ENCODE data around the gene ENOPH1. TPM values are rescaled to one million over a fixed set of nuclear protein-coding genes. Genes with fewer than 3 reads are reported as not detected.

ENOPH1 gene
- polyA plus RNA-seq, 1 donor from 2014 or later, result 159 TPM

DNA sequence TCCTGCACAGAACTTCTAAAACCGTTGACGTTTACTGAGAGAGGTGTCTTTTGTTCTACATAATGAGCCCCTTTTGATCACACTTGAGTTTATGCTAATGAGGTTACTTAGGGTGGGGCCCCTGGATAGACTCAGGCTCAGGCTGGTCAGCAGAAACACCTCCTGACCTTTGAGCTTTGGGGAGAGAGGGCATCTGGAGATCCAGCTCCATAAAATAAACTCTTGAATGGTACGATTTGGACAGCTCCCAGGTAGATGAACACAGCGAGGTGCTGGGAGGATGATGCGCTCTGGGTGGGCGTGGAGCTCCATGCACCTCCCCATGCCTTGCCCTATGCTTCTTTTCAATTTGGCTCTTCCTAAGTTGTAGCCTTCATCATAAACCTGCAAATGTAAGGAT, 52.0 kb downstream of the ENOPH1 start:
- no peak for TF ChIP-seq TAF1 (IDR thresholded peaks at IDR 0.05; ENCODE audit: low read depth)
- no peak for TF ChIP-seq SMC3 (conservative IDR thresholded peaks at IDR 0.05; ENCODE audit: poor library complexity)
- TF ChIP-seq, protein P1, sequence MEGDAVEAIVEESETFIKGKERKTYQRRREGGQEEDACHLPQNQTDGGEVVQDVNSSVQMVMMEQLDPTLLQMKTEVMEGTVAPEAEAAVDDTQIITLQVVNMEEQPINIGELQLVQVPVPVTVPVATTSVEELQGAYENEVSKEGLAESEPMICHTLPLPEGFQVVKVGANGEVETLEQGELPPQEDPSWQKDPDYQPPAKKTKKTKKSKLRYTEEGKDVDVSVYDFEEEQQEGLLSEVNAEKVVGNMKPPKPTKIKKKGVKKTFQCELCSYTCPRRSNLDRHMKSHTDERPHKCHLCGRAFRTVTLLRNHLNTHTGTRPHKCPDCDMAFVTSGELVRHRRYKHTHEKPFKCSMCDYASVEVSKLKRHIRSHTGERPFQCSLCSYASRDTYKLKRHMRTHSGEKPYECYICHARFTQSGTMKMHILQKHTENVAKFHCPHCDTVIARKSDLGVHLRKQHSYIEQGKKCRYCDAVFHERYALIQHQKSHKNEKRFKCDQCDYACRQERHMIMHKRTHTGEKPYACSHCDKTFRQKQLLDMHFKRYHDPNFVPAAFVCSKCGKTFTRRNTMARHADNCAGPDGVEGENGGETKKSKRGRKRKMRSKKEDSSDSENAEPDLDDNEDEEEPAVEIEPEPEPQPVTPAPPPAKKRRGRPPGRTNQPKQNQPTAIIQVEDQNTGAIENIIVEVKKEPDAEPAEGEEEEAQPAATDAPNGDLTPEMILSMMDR (IDR thresholded peaks at IDR 0.05; ENCODE audit: poor library complexity, severe bottlenecking), result no peak
- Histone ChIP-seq H3K9ac (ENCODE audit: low read length) (no peak overlapping the region), H3K9me2 (ENCODE audit: insufficient read depth, low read length) (no peaks in the 10 kb centered on the region), H3K27ac (ENCODE audit: low read length) (no peak overlapping the region), H4K20me1 (ENCODE audit: insufficient read depth) (no peaks in the 10 kb centered on the region), H2AFZ (ENCODE audit: low read depth, low read length) (no peak overlapping the region), H3K79me2 (replicated peaks; ENCODE audit: insufficient read depth, low read length) (no peaks in the 10 kb centered on the region), H3K27me3 (ENCODE audit: insufficient read depth, low read depth, low read length) (no peaks in the 10 kb centered on the region), H3K9me3 (ENCODE audit: low read length) (no peaks in the 10 kb centered on the region), H3F3A (ENCODE audit: insufficient read depth, low read length, poor library complexity, severe bottlenecking) (no peaks in the 10 kb centered on the region), H3K36me3 (ENCODE audit: insufficient read depth, low read length) (no peaks in the 10 kb centered on the region), H3K4me3 (ENCODE audit: low read length) (no peak overlapping the region), H3K4me2 (ENCODE audit: low read length) (no peak overlapping the region)

DNA sequence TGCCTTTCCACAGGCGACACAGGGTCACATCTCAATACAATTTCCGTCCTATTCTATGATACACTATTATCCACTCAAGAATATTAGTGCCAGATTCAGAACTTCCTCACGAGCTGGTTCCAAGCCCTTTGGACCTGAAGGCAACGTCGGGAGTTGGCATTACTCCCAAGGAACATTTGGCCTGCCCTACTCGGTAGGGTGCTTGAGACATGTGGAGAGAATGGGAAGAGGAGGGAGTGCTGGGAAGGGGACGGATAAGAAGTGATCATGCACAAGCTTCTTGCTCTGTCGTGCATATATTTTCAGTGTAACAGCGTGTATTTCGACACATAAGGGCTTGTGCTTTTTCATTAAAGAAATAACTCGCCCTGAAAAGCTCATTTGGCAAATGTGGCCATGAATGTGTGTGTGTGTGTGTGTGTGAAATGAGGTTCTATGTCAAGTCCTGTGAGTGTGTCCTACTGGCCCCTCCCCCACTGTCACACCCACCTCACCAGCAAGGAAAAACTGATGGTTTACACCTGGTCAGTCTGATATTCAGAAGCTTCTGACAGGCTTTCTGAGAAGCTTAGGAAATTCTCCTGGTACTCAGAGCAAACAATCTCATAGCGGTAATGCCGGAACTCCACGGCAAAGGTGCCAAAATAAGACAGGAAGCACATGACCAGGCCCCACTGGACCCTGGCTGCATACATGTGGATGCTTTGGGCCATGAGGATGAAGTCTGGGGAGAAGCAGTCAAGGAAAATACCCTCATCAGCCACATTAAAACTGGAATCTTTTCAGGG, 54.8 kb downstream of the ENOPH1 start:
- H3F3A ChIP-seq (ENCODE audit: insufficient read depth, low read length, poor library complexity, severe bottlenecking), result no peaks in the 10 kb centered on the region
- no peaks in the 10 kb centered on the region for H3K27me3 ChIP-seq (ENCODE audit: insufficient read depth, low read depth, low read length)
- H4K20me1 ChIP-seq (ENCODE audit: insufficient read depth), result no peaks in the 10 kb centered on the region
- H3K36me3 ChIP-seq (ENCODE audit: insufficient read depth, low read length), result no peaks in the 10 kb centered on the region
- no peaks in the 10 kb centered on the region for H3K79me2 ChIP-seq (replicated peaks; ENCODE audit: insufficient read depth, low read length)
- H3K4me3 ChIP-seq (ENCODE audit: low read length), result no peak overlapping the region
- H2AFZ ChIP-seq (ENCODE audit: low read depth, low read length), result no peak overlapping the region
- H3K9me3 ChIP-seq (ENCODE audit: low read length), result no peaks in the 10 kb centered on the region
- no peak overlapping the region for H3K27ac ChIP-seq (ENCODE audit: low read length)
- no peaks in the 10 kb centered on the region for H3K9me2 ChIP-seq (ENCODE audit: insufficient read depth, low read length)
- TF ChIP-seq EP300 (conservative IDR thresholded peaks at IDR 0.05; ENCODE audit: poor library complexity, severe bottlenecking), result no peak
- TF ChIP-seq TAF1 (IDR thresholded peaks at IDR 0.05; ENCODE audit: low read depth), result no peak
- TF ChIP-seq, protein P2, sequence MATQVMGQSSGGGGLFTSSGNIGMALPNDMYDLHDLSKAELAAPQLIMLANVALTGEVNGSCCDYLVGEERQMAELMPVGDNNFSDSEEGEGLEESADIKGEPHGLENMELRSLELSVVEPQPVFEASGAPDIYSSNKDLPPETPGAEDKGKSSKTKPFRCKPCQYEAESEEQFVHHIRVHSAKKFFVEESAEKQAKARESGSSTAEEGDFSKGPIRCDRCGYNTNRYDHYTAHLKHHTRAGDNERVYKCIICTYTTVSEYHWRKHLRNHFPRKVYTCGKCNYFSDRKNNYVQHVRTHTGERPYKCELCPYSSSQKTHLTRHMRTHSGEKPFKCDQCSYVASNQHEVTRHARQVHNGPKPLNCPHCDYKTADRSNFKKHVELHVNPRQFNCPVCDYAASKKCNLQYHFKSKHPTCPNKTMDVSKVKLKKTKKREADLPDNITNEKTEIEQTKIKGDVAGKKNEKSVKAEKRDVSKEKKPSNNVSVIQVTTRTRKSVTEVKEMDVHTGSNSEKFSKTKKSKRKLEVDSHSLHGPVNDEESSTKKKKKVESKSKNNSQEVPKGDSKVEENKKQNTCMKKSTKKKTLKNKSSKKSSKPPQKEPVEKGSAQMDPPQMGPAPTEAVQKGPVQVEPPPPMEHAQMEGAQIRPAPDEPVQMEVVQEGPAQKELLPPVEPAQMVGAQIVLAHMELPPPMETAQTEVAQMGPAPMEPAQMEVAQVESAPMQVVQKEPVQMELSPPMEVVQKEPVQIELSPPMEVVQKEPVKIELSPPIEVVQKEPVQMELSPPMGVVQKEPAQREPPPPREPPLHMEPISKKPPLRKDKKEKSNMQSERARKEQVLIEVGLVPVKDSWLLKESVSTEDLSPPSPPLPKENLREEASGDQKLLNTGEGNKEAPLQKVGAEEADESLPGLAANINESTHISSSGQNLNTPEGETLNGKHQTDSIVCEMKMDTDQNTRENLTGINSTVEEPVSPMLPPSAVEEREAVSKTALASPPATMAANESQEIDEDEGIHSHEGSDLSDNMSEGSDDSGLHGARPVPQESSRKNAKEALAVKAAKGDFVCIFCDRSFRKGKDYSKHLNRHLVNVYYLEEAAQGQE (IDR thresholded peaks at IDR 0.05; ENCODE audit: borderline replicate concordance), result no peak
- TF ChIP-seq RAD21 (conservative IDR thresholded peaks at IDR 0.05), result no peak
- H3K4me2 ChIP-seq (ENCODE audit: low read length), result no peak overlapping the region
- H3K9ac ChIP-seq (ENCODE audit: low read length), result no peak overlapping the region

DNA sequence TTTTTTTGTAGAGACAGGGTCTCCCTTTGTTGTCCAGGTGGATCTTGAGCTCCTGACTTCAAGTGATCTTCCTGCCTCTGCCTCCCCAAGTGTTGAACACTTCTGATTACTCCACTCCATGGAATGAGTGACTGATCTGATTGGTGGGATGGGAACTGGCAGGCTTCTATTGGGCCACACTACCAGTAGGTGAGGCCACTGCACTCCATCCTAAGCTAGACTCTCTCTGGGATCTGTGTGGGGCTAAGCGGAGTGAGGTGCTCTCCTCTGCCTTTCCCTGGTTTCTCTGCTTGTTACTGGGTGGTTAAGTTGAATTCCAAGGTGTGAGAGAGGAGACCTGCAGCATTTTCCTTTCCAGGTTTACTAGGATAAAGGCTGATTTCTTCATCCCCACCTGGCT, 58.7 kb downstream of the ENOPH1 start:
- Histone ChIP-seq H3K9ac (ENCODE audit: low read length) (no peak overlapping the region), H3K79me2 (replicated peaks; ENCODE audit: insufficient read depth, low read length) (no peaks in the 10 kb centered on the region), H3K27ac (ENCODE audit: low read length) (no peak overlapping the region), H3K9me2 (ENCODE audit: insufficient read depth, low read length) (no peaks in the 10 kb centered on the region), H3K36me3 (ENCODE audit: insufficient read depth, low read length) (no peaks in the 10 kb centered on the region), H4K20me1 (ENCODE audit: insufficient read depth) (no peaks in the 10 kb centered on the region), H3K4me3 (ENCODE audit: low read length) (no peak overlapping the region), H2AFZ (ENCODE audit: low read depth, low read length) (no peak overlapping the region), H3F3A (ENCODE audit: insufficient read depth, low read length, poor library complexity, severe bottlenecking) (no peaks in the 10 kb centered on the region), H3K4me2 (ENCODE audit: low read length) (no peak overlapping the region), H3K9me3 (ENCODE audit: low read length) (no peaks in the 10 kb centered on the region), H3K27me3 (ENCODE audit: insufficient read depth, low read depth, low read length) (no peaks in the 10 kb centered on the region)
- TF ChIP-seq EP300 (conservative IDR thresholded peaks at IDR 0.05; ENCODE audit: poor library complexity, severe bottlenecking), result no peak
